HepG2 (cell line): ENCODE results near the gene GAL3ST2. TPM values are rescaled to one million over a fixed set of nuclear protein-coding genes. Genes with fewer than 3 reads are reported as not detected.

ENCODE experiments used
- ARNT2 ChIP-seq: sonication (generic); formaldehyde crosslinking; IDR thresholded peaks from 2 replicates; pipeline ENCODE4 v1.8.0; 2022; ENCODE audit warnings: mild to moderate bottlenecking, low read depth, missing genetic modification reagents, moderate library complexity
- BCL6 ChIP-seq: IDR thresholded peaks from 2 replicates; pipeline ENCODE4 v1.6.1; 2016; ENCODE audit warnings: missing genetic modification reagents, missing compliant biosample characterization
- CENPT ChIP-seq: sonication (generic); formaldehyde crosslinking; IDR thresholded peaks from 2 replicates; pipeline ENCODE4 v1.8.0; 2022; ENCODE audit warnings: low read depth, mild to moderate bottlenecking, moderate library complexity, missing genetic modification reagents
- CSRNP1 ChIP-seq: sonication (generic); formaldehyde crosslinking; IDR thresholded peaks from 2 replicates; pipeline ENCODE4 v1.8.1; 2023; ENCODE audit warnings: mild to moderate bottlenecking, missing genetic modification reagents
- E2F5 ChIP-seq: sonication (generic); formaldehyde crosslinking; conservative IDR thresholded peaks from 2 replicates; pipeline ENCODE4 v1.4.0; 2020; ENCODE audit warnings: missing genetic modification reagents
- ELK4 ChIP-seq: sonication (generic); formaldehyde crosslinking; IDR thresholded peaks from 2 replicates; pipeline ENCODE4 v1.9.0; 2021; ENCODE audit warnings: missing genetic modification reagents, borderline replicate concordance
- FOSL2 ChIP-seq: sonication (generic); formaldehyde crosslinking; IDR thresholded peaks from 2 replicates; pipeline ENCODE4 v1.4.0; 2020; ENCODE audit warnings: missing genetic modification reagents
- HDAC2 ChIP-seq: sonication (generic); formaldehyde crosslinking; IDR thresholded peaks from 2 replicates; pipeline ENCODE4 v1.4.0; 2020; ENCODE audit warnings: missing genetic modification reagents
- IRF2 ChIP-seq: IDR thresholded peaks from 2 replicates; pipeline ENCODE4 v1.6.1; 2018; ENCODE audit warnings: missing genetic modification reagents, missing compliant biosample characterization
- MLXIP ChIP-seq: sonication (generic); formaldehyde crosslinking; IDR thresholded peaks from 2 replicates; pipeline ENCODE4 v1.9.0; 2021; ENCODE audit warnings: missing genetic modification reagents, borderline replicate concordance
- NR2F1 ChIP-seq, 2 experiments: fragments of 450-650 bp in 1 of 2; formaldehyde crosslinking in 1 of 2; IDR thresholded peaks; 2 replicates each; pipeline versions ENCODE4 v1.5.0 to v1.6.1; 2016 to 2020; ENCODE audit warnings: mild to moderate bottlenecking in 1 of 2, missing compliant biosample characterization in 1 of 2, missing genetic modification reagents in 1 of 2, moderate library complexity in 1 of 2
- PHF8 ChIP-seq: sonication (generic); formaldehyde crosslinking; IDR thresholded peaks from 2 replicates; pipeline ENCODE4 v1.5.0; 2020; ENCODE audit warnings: missing genetic modification reagents
- RBM22 ChIP-seq: fragments of 200-400 bp; formaldehyde crosslinking; optimal IDR thresholded peaks from 2 replicates; pipeline ENCODE3; 2017; ENCODE audit warnings: mild to moderate bottlenecking, low read length, moderate library complexity
- RELA ChIP-seq: sonication (generic); formaldehyde crosslinking; IDR thresholded peaks from 2 replicates; pipeline ENCODE4 v1.4.0; 2020; ENCODE audit warnings: missing genetic modification reagents
- ZFP37 ChIP-seq: sonication (generic); formaldehyde crosslinking; IDR thresholded peaks from 2 replicates; pipeline ENCODE4 v1.4.0; 2020; ENCODE audit warnings: missing genetic modification reagents, borderline replicate concordance
- ZNF337 ChIP-seq: sonication (generic); formaldehyde crosslinking; IDR thresholded peaks from 2 replicates; pipeline ENCODE4 v1.5.1; 2020; ENCODE audit warnings: missing genetic modification reagents, low read depth, mild to moderate bottlenecking, borderline replicate concordance
- ZNF607 ChIP-seq: sonication (generic); formaldehyde crosslinking; IDR thresholded peaks from 2 replicates; pipeline ENCODE4 v1.5.1; 2020; ENCODE audit warnings: missing genetic modification reagents, mild to moderate bottlenecking, borderline replicate concordance
- ZNF746 ChIP-seq: sonication (generic); formaldehyde crosslinking; IDR thresholded peaks from 2 replicates; pipeline ENCODE4 v1.8.0; 2022; ENCODE audit warnings: mild to moderate bottlenecking, missing genetic modification reagents
- ZNF816 ChIP-seq: sonication (generic); formaldehyde crosslinking; IDR thresholded peaks from 2 replicates; pipeline ENCODE4 v1.8.0; 2022; ENCODE audit warnings: missing genetic modification reagents, mild to moderate bottlenecking, borderline replicate concordance
- ZSCAN30 ChIP-seq: sonication (generic); formaldehyde crosslinking; IDR thresholded peaks from 2 replicates; pipeline ENCODE4 v1.5.0; 2020; ENCODE audit warnings: mild to moderate bottlenecking, missing genetic modification reagents
- polyA plus RNA-seq, 8 experiments: library from polyadenylated mRNA; depleted of rRNA in 3 of 8; stranded (reverse) in 7 of 8; unstranded in 1 of 8; fragments of >200 nt; fragmentation: Illumina TruSeq in 4 of 8; extraction: Trizol in 4 of 8; gene quantifications; 2 replicates each; pipeline versions ENCODE4 v1.2.1 to v1.2.3, GENCODE V29; 2011 to 2016; ENCODE audit warnings: low read depth in 4 of 8, missing spikeins in 1 of 8, mixed read lengths in 1 of 8; ENCODE audit not compliant: insufficient read depth in 1 of 8
- total RNA-seq, 5 experiments: library from RNA; depleted of rRNA; stranded (reverse); fragments of >200 nt; fragmentation: Illumina TruSeq; extraction: Trizol; gene quantifications; 2 replicates each; pipeline ENCODE4 v1.2.3, GENCODE V29; 2016; ENCODE audit warnings: low read depth in 1 of 5
- TF ChIP-seq, protein P1 (sequence below): sonication (generic); formaldehyde crosslinking; IDR thresholded peaks from 2 replicates; pipeline ENCODE4 v1.8.1; 2023; ENCODE audit warnings: mild to moderate bottlenecking, missing genetic modification reagents

The GAL3ST2 gene
- total and polyA plus RNA-seq, 2 of the 13 experiments (the other 11 are each of a cell fraction or from before 2014, with no cell fraction given) = 0.17 to 0.20 TPM

GRCh38 chr2:241774419-241775222 is 2.0 kb upstream of the GAL3ST2 start (continued):
- TF ChIP-seq ZNF816 (CRISPR knock-in tag) (peak; percentile 90; the same call in 1 of the 2 replicates), NR2F1 (CRISPR knock-in tag; IDR thresholded peaks at IDR 0.05) (no peak), ZNF746 (CRISPR knock-in tag) (no peak), ZNF337 (CRISPR knock-in tag) (0 out of 2 replicates have a peak, but pooled peaks have one; percentile 55), BCL6 (no peak), CSRNP1 (peak; percentile 81; the same call in 1 of the 2 replicates), IRF2 (CRISPR knock-in tag) (peak; percentile 66; the same call in 1 of the 2 replicates), ARNT2 (peak; percentile 93), E2F5 (CRISPR knock-in tag) (no peak), ZSCAN30 (no peak), RBM22 (no peak), ZFP37 (CRISPR knock-in tag) (no peak; the same call in 1 of the 2 replicates), ZNF607 (CRISPR knock-in tag) (peak; percentile 79; the same call in 1 of the 2 replicates), CENPT (CRISPR knock-in tag) (peak; percentile 0; the same call in 1 of the 2 replicates), RELA (CRISPR knock-in tag) (no peak; the same call in 1 of the 2 replicates), ELK4 (CRISPR knock-in tag) (no peak), PHF8 (peak; percentile 56; the same call in 1 of the 2 replicates), FOSL2 (CRISPR knock-in tag) (peak; percentile 74), MLXIP (CRISPR knock-in tag) (peak; percentile 29; the same call in 1 of the 2 replicates), HDAC2 (CRISPR knock-in tag) (no peak)
- TF ChIP-seq, protein P1, sequence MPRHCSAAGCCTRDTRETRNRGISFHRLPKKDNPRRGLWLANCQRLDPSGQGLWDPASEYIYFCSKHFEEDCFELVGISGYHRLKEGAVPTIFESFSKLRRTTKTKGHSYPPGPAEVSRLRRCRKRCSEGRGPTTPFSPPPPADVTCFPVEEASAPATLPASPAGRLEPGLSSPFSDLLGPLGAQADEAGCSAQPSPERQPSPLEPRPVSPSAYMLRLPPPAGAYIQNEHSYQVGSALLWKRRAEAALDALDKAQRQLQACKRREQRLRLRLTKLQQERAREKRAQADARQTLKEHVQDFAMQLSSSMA (CRISPR knock-in tag) = 0 out of 2 replicates have a peak, but pooled peaks have one; percentile 38
